Measurements from ENCODE around the gene DHRS12. TPM values are rescaled to one million over a fixed set of nuclear protein-coding genes. Genes with fewer than 3 reads are reported as not detected.

Gene DHRS12
- total RNA-seq, 1 experiment from 2014 or later: 8.8 TPM

GRCh38 chr13:51846756-51847155, 42.8 kb upstream of the DHRS12 start:
- Histone ChIP-seq H2BK12ac (ENCODE audit: insufficient read length, low read depth, low read length) (no peak overlapping the region), H2BK120ac (ENCODE audit: low read depth, low read length, poor library complexity, severe bottlenecking) (no peak overlapping the region), H4K20me1 (ENCODE audit: control insufficient read depth, insufficient read depth, insufficient read length) (no peaks in the 10 kb centered on the region), H4K8ac (replicated peaks; ENCODE audit: insufficient read length, low read depth, low read length) (no peak overlapping the region), H4K5ac (ENCODE audit: insufficient read length, low read depth, low read length) (no peak overlapping the region), H3K4me2 (ENCODE audit: insufficient read depth, insufficient read length, low read length) (no peak overlapping the region), H3K14ac (ENCODE audit: insufficient read depth, low read length) (no peak overlapping the region), H3K79me1 (ENCODE audit: insufficient read depth, low read depth, low read length, poor library complexity, severe bottlenecking) (no peaks in the 10 kb centered on the region), H3K18ac (ENCODE audit: insufficient read length, low read depth, low read length) (no peak overlapping the region), H2BK15ac (ENCODE audit: low read depth, low read length) (no peak overlapping the region), H2AK5ac (ENCODE audit: insufficient read length, low read length) (no peak overlapping the region), H3K4me1 (ENCODE audit: insufficient read depth, low read length) (no peaks in the 10 kb centered on the region), H3K9ac (ENCODE audit: extremely low read depth, insufficient read length, low read length) (no peak overlapping the region), H2AFZ (ENCODE audit: low read length) (no peak overlapping the region), H3K9me3 (ENCODE audit: control insufficient read depth, low read depth, low read length) (no peaks in the 10 kb centered on the region), H3K23ac (ENCODE audit: insufficient read length, low read depth, low read length) (no peak overlapping the region), H3K79me2 (ENCODE audit: insufficient read depth, low read length) (no peaks in the 10 kb centered on the region), H2BK20ac (ENCODE audit: low read depth, low read length, poor library complexity, severe bottlenecking) (no peak overlapping the region), H4K91ac (ENCODE audit: insufficient read length, low read depth, low read length) (no peak overlapping the region), H2BK5ac (ENCODE audit: insufficient read length, low read length) (no peak overlapping the region), H3K4ac (ENCODE audit: low read depth, low read length) (no peak overlapping the region), H3K56ac (ENCODE audit: insufficient read length, low read depth, low read length) (no peak overlapping the region), H3K27ac (ENCODE audit: insufficient read length, low read depth, low read length) (no peak overlapping the region), H3T11ph (ENCODE audit: low read length) (no peak overlapping the region), H3K27me3 (ENCODE audit: insufficient read depth, low read length) (no peaks in the 10 kb centered on the region), H3K23me2 (ENCODE audit: insufficient read length, low read depth, low read length, poor library complexity, severe bottlenecking) (no peaks in the 10 kb centered on the region)
- H3K9me3 Mint-ChIP-seq: peaks cover 10 to 11% of the 10 kb centered on the region in 2 experiments; a peak in 4 of 5 replicates
- WGBS (ENCODE audit: extremely low coverage, insufficient read length, low lambda C conversion rate): no CpG with 5 or more reads among the region's 1 CpG
- no peak for DNase-seq
- H3K27me3 Mint-ChIP-seq (ENCODE audit: low read depth): peaks cover 4% of the 10 kb centered on the region
- TF ChIP-seq CTCF (conservative IDR thresholded peaks at IDR 0.05): no peak
- H3K27ac Mint-ChIP-seq: no peak overlapping the region
- peaks cover 0 to 3% (median 0%) of the 10 kb centered on the region in 3 experiments; a peak in 1 of 7 replicates for H3K36me3 Mint-ChIP-seq (ENCODE audit: insufficient read depth in 1 of 3, low read depth in 3 of 3)
- H3K4me1 Mint-ChIP-seq: peaks cover 9 to 12% of the 10 kb centered on the region in 2 experiments
- no peak overlapping the region for H3K4me3 Mint-ChIP-seq
